Panc1 (cell line): ENCODE measurements around the gene CAMKV. TPM values are rescaled to one million over a fixed set of nuclear protein-coding genes. Genes with fewer than 3 reads are reported as not detected.
"Not testable (repeated sequence)": the region's sequence is repeated elsewhere in the genome, so short reads cannot be mapped to it uniquely, and the experiment has no call there.

Experiments
- ATAC-seq: fragments of 200-7000 bp; cut with Tn5 transposase; 2 replicates; pipeline ENCODE4 v1.9.1; 2020; ENCODE audit warnings: mild to moderate bottlenecking, moderate library complexity
- BruUV-seq: library from RNA; stranded (reverse); fragments of 400-500 nt; replicated peaks from 2 replicates; lab custom pipeline; 2021; lab: Mats Ljungman, UMichigan
- CTCF ChIA-PET: fragments of 300-600 bp; sonication (Branson Sonifier 250); formaldehyde crosslinking; loops from one replicate; lab custom pipeline; 2022; ENCODE audit warnings: antibody characterized with exemption; lab: Charles Lee
- POLR2A ChIA-PET: fragments of 300-600 bp; sonication (Branson Sonifier 250); formaldehyde crosslinking; loops from one replicate; lab custom pipeline; 2022; ENCODE audit warnings: antibody characterized with exemption; lab: Charles Lee
- DNase-seq: peaks from one replicate; pipeline ENCODE4 v3.0.0-alpha.2; 2010; ENCODE audit warnings: low read depth, low spot score
- H3K27ac ChIP-seq: 2 replicates; pipeline ENCODE4 v1.5.1; 2011; ENCODE audit warnings: mild to moderate bottlenecking, low read length, inconsistent platforms
- H3K27me3 ChIP-seq: fragments of 200-500 bp; sonication (Bioruptor generic); 2 replicates; pipeline ENCODE4 v1.6.0; 2014; ENCODE audit warnings: low read length, inconsistent platforms; ENCODE audit not compliant: control insufficient read depth, insufficient read depth
- H3K36me3 ChIP-seq: fragments of 200-500 bp; sonication (Bioruptor generic); 2 replicates; pipeline ENCODE4 v1.5.1; 2014; ENCODE audit warnings: inconsistent platforms, mild to moderate bottlenecking, low read length, moderate library complexity; ENCODE audit not compliant: control insufficient read depth, insufficient read depth
- H3K4me1 ChIP-seq: 2 replicates; pipeline ENCODE4 v1.5.1; 2011; ENCODE audit warnings: inconsistent platforms, mild to moderate bottlenecking, low read length, moderate library complexity; ENCODE audit not compliant: control insufficient read depth, insufficient read depth
- H3K4me3 ChIP-seq, 2 experiments: 2 replicates each; pipeline ENCODE4 v1.5.1; 2011 to 2012; ENCODE audit warnings: low read depth in 2 of 2, low read length in 2 of 2, mild to moderate bottlenecking in 2 of 2, inconsistent platforms in 1 of 2, moderate library complexity in 1 of 2
- H3K9me3 ChIP-seq: fragments of 200-500 bp; sonication (Bioruptor generic); 2 replicates; pipeline ENCODE4 v1.5.1; 2014; ENCODE audit warnings: low read depth, mild to moderate bottlenecking, inconsistent platforms, low read length, moderate library complexity; ENCODE audit not compliant: control insufficient read depth, insufficient read depth
- CTCF ChIP-seq: fragments of 450-650 bp; IDR thresholded peaks from 2 replicates; pipeline ENCODE4 v1.5.1; 2017; ENCODE audit warnings: mild to moderate bottlenecking
- POLR2AphosphoS5 ChIP-seq: IDR thresholded peaks from 2 replicates; pipeline ENCODE4 v1.6.1; 2012; ENCODE audit warnings: mild to moderate bottlenecking, low read depth, low read length, moderate library complexity
- REST ChIP-seq, 2 experiments: IDR thresholded peaks; 2 replicates each; pipeline ENCODE4 v1.6.1; 2011 to 2012; ENCODE audit warnings: low read depth in 2 of 2, control low read depth in 1 of 2, low read length in 1 of 2, mild to moderate bottlenecking in 1 of 2, moderate library complexity in 1 of 2; ENCODE audit not compliant: insufficient read depth in 1 of 2
- SIN3A ChIP-seq: IDR thresholded peaks from 2 replicates; pipeline ENCODE4 v1.6.1; 2012; ENCODE audit warnings: low read depth, mild to moderate bottlenecking, low read length, moderate library complexity, borderline replicate concordance; ENCODE audit not compliant: insufficient read depth
- TCF7L2 ChIP-seq: IDR thresholded peaks from 2 replicates; pipeline ENCODE4 v1.6.1; 2011; ENCODE audit warnings: mild to moderate bottlenecking, low read depth, low read length, inconsistent platforms
- in situ Hi-C: cut with HindIII; loops from 2 replicates; pipeline ENCODE4 v1.10.0; 2016; ENCODE audit warnings: low sequenced_read_pairs, low pct_unique_long_range_greater_than_20kb
- intact Hi-C: fragments of 100-400 bp; cut with micrococcal nuclease; formaldehyde crosslinking; loops from one replicate; pipeline ENCODE4 v1.10.0; 2022; ENCODE audit not compliant: unreplicated experiment
- total RNA-seq: library from RNA; stranded (reverse); gene quantifications from one replicate; pipeline ENCODE4 v1.2.1, GENCODE V29; 2021; ENCODE audit not compliant: unreplicated experiment

CAMKV gene
- total RNA-seq, 1 experiment from 2014 or later: 0.85 TPM

GRCh38 chr3:49906073-49906743 is 36.5 kb upstream of the CAMKV start:
- ChIA-PET POLR2A (interaction anchor here (0.6 kb wide), 1 partner anchor 30 kb away, joined by 3 read pairs; no protein-coding TSS in a partner anchor), CTCF (interaction anchor here (0.6 kb wide), 2 partner anchors 134 to 135 kb away, joined by 3 to 4 read pairs; no protein-coding TSS in a partner anchor)
- DNase-seq (no peak), ATAC-seq (peak; percentile 65)
- intact Hi-C loops (loop anchor here (5.0 kb wide), 1 partner anchor 104 kb away; the partner anchor contains the start of gene INKA1), in situ Hi-C loops (no loop called here)
- H3K4me3 ChIP-seq: peak overlapping the region in 1 of 2 experiments; percentile 49; a peak in 2 of 4 replicates
- peaks cover 22% of the 10 kb centered on the region for H3K4me1 ChIP-seq
- peaks cover 2% of the 10 kb centered on the region; the same call in 1 of the 2 replicates for H3K36me3 ChIP-seq
- no peaks in the 10 kb centered on the region for H3K27me3 ChIP-seq
- no peaks in the 10 kb centered on the region for H3K9me3 ChIP-seq
- no peak for TF ChIP-seq SIN3A
- peak; percentile 86 for TF ChIP-seq CTCF
- TF ChIP-seq POLR2AphosphoS5: no peak
- peak overlapping the region; percentile 72 for H3K27ac ChIP-seq
- no TSS peak for BruUV-seq

- H3K9me3 ChIP-seq, ATAC-seq, in situ Hi-C loops, H3K4me3 ChIP-seq, POLR2A ChIA-PET, BruUV-seq, H3K36me3 ChIP-seq, DNase-seq, H3K27me3 ChIP-seq, intact Hi-C loops: not testable (repeated sequence)
- CTCF ChIA-PET: interaction anchor here (0.7 kb wide), 1 partner anchor 101 kb away, joined by 3 read pairs; no protein-coding TSS in a partner anchor
- Histone ChIP-seq H3K27ac (peak overlapping the region; percentile 87), H3K4me1 (peaks cover 33% of the 10 kb centered on the region)
These were observed 34.7 kb upstream of the CAMKV start for GRCh38 chr3:49904448-49904847.

- DNase-seq (no peak), ATAC-seq (peak; percentile 83)
- POLR2A ChIA-PET: no interaction called here
- CTCF ChIA-PET: interaction anchor here (0.5 to 0.7 kb wide), 3 partner anchors 51 to 1503 kb away, joined by 3 to 5 read pairs (median 3); no protein-coding TSS in a partner anchor
- peak within 1 kb of the TSS; percentile 46 to 62 for H3K4me3 ChIP-seq
- H3K27ac ChIP-seq: peak within 1 kb of the TSS; percentile 87
- no peaks in the 10 kb centered on the region for H3K9me3 ChIP-seq
- intact Hi-C loops (no loop called here), in situ Hi-C loops (no loop called here)
- peak; percentile 79 for TF ChIP-seq POLR2AphosphoS5
- TF ChIP-seq TCF7L2: no peak
- no peak for TF ChIP-seq REST (IDR thresholded peaks at IDR 0.05; ENCODE audit: insufficient read depth in 1 of 2, low read depth in 2 of 2, low read length in 1 of 2)
- no peak for TF ChIP-seq SIN3A
- H3K4me1 ChIP-seq: peaks cover 33% of the 10 kb centered on the region
- peaks cover 2% of the 10 kb centered on the region; the same call in 1 of the 2 replicates for H3K36me3 ChIP-seq
- H3K27me3 ChIP-seq: no peaks in the 10 kb centered on the region
- TSS peak; percentile 93 for BruUV-seq
These were observed 34.0 kb upstream of the CAMKV start, which contains the start of gene MST1R for GRCh38 chr3:49903451-49904424. Gene MST1R (minus strand): TSS chr3:49903873. CDS start chr3:49903609, 264 bp downstream.
